Duodenal mucosa (tissue), 2 donors: Measurements from ENCODE around the gene ZHX3.

ENCODE experiments used
- H3K27ac ChIP-seq: one replicate; pipeline ENCODE4 v1.7.0; 2013; ENCODE audit warnings: low read depth, low read length
- H3K27me3 ChIP-seq, 2 donors: one replicate each; pipeline ENCODE4 v1.7.0; 2013; ENCODE audit warnings: low read length in 2 of 2, control low read depth in 1 of 2; ENCODE audit not compliant: insufficient read depth in 2 of 2, control insufficient read depth in 1 of 2
- H3K36me3 ChIP-seq, 2 donors: one replicate each; pipeline ENCODE4 v1.7.0; 2013; ENCODE audit warnings: low read length in 2 of 2, control low read depth in 1 of 2; ENCODE audit not compliant: insufficient read depth in 2 of 2, control insufficient read depth in 1 of 2
- H3K4me1 ChIP-seq, 2 donors: one replicate each; pipeline ENCODE4 v1.7.0; 2013; ENCODE audit warnings: low read length in 2 of 2, control low read depth in 1 of 2; ENCODE audit not compliant: insufficient read depth in 2 of 2, control insufficient read depth in 1 of 2
- H3K4me3 ChIP-seq, 2 donors: one replicate each; pipeline ENCODE4 v1.7.0; 2013; ENCODE audit warnings: low read length in 2 of 2, low read depth in 1 of 2
- H3K9ac ChIP-seq, 2 donors: one replicate each; pipeline ENCODE4 v1.7.0; 2013; ENCODE audit warnings: low read length in 2 of 2, low read depth in 1 of 2
- H3K9me3 ChIP-seq, 2 donors: one replicate each; pipeline ENCODE4 v1.7.0; 2013; ENCODE audit warnings: low read length in 2 of 2, control low read depth in 1 of 2; ENCODE audit not compliant: control insufficient read depth in 1 of 2

ZHX3 gene

GRCh38 chr20:41344938-41345728, 27.6 kb upstream of the ZHX3 start:
- Histone ChIP-seq H3K4me3 (no peak overlapping the region), H3K9ac (no peak overlapping the region), H3K4me1 (peaks cover 22 to 24% of the 10 kb centered on the region in 2 donors), H3K27ac (no peak overlapping the region), H3K9me3 (no peaks in the 10 kb centered on the region), H3K27me3 (no peaks in the 10 kb centered on the region), H3K36me3 (peaks cover 27 to 49% of the 10 kb centered on the region in 2 donors)

GRCh38 chr20:41344477-41344876, 26.9 kb upstream of the ZHX3 start:
- Histone ChIP-seq H3K4me3 (no peak overlapping the region), H3K9ac (no peak overlapping the region), H3K9me3 (no peaks in the 10 kb centered on the region), H3K27ac (no peak overlapping the region), H3K4me1 (peaks cover 24 to 25% of the 10 kb centered on the region in 2 donors), H3K36me3 (peaks cover 21 to 42% of the 10 kb centered on the region in 2 donors), H3K27me3 (no peaks in the 10 kb centered on the region)

GRCh38 chr20:41342474-41343464, 25.2 kb upstream of the ZHX3 start:
- Histone ChIP-seq H3K27me3 (no peaks in the 10 kb centered on the region), H3K9ac (peak overlapping the region; percentile 2 to 45), H3K4me1 (peaks cover 24 to 26% of the 10 kb centered on the region in 2 donors), H3K4me3 (peak overlapping the region; percentile 37 to 57), H3K27ac (no peak overlapping the region), H3K36me3 (peaks cover 10 to 27% of the 10 kb centered on the region in 2 donors), H3K9me3 (no peaks in the 10 kb centered on the region)

GRCh38 chr20:41340327-41341055, 23.0 kb upstream of the ZHX3 start, which contains the start of gene LPIN3:
LPIN3 (plus strand) TSS chr20:41340821; CDS start chr20:41345804, 4,983 bp downstream.
- peak within 1 kb of the TSS; percentile 70 to 83 for H3K4me3 ChIP-seq
- peaks cover 5 to 8% of the 10 kb centered on the region in 2 donors for H3K36me3 ChIP-seq
- H3K27ac ChIP-seq = peak within 1 kb of the TSS; percentile 79
- no peaks in the 10 kb centered on the region for H3K9me3 ChIP-seq
- H3K9ac ChIP-seq = peak within 1 kb of the TSS; percentile 70 to 82
- H3K27me3 ChIP-seq = no peaks in the 10 kb centered on the region
- H3K4me1 ChIP-seq = peaks cover 24 to 26% of the 10 kb centered on the region in 2 donors

- H3K27me3 ChIP-seq = no peaks in the 10 kb centered on the region
- peaks cover 24 to 26% of the 10 kb centered on the region in 2 donors for H3K4me1 ChIP-seq
- peak overlapping the region; percentile 68 to 70 for H3K9ac ChIP-seq
- H3K9me3 ChIP-seq = no peaks in the 10 kb centered on the region
- peak overlapping the region; percentile 79 for H3K27ac ChIP-seq
- H3K4me3 ChIP-seq = peak overlapping the region; percentile 70 to 83
- peaks cover 2 to 6% of the 10 kb centered on the region in 2 donors for H3K36me3 ChIP-seq
Observed at GRCh38 chr20:41339957-41340326, 22.4 kb upstream of the ZHX3 start.

GRCh38 chr20:41336711-41337492, 19.4 kb upstream of the ZHX3 start:
- Histone ChIP-seq H3K27ac (no peak overlapping the region), H3K9me3 (no peaks in the 10 kb centered on the region), H3K9ac (no peak overlapping the region)

GRCh38 chr20:41335591-41335990, 18.1 kb upstream of the ZHX3 start:
- Histone ChIP-seq H3K9ac (no peak overlapping the region), H3K4me1 (peaks cover 3 to 5% of the 10 kb centered on the region in 2 donors), H3K36me3 (no peaks in the 10 kb centered on the region), H3K9me3 (no peaks in the 10 kb centered on the region), H3K27ac (no peak overlapping the region), H3K4me3 (no peak overlapping the region), H3K27me3 (no peaks in the 10 kb centered on the region)

More at GRCh38 chr20:41336711-41337492, 19.4 kb upstream of the ZHX3 start:
- Histone ChIP-seq H3K4me3 (no peak overlapping the region), H3K36me3 (no peaks in the 10 kb centered on the region), H3K27me3 (no peaks in the 10 kb centered on the region), H3K4me1 (peaks cover 11 to 14% of the 10 kb centered on the region in 2 donors)

GRCh38 chr20:41334443-41335421, 17.2 kb upstream of the ZHX3 start:
- Histone ChIP-seq H3K27ac (peak overlapping the region; percentile 56), H3K4me1 (peaks cover 2 to 4% of the 10 kb centered on the region in 2 donors), H3K9ac (no peak overlapping the region)

More at GRCh38 chr20:41334443-41335421, 17.2 kb upstream of the ZHX3 start:
- Histone ChIP-seq H3K4me3 (no peak overlapping the region), H3K36me3 (no peaks in the 10 kb centered on the region), H3K9me3 (no peaks in the 10 kb centered on the region), H3K27me3 (no peaks in the 10 kb centered on the region)
